GM23338 (cell line): ENCODE data around the gene FEZF2. TPM values are rescaled to one million over a fixed set of nuclear protein-coding genes. Genes with fewer than 3 reads are reported as not detected.
A peak's percentile ranks its signal among the peaks of the same experiment; 100 is the strongest.

Experiments used
- ATAC-seq: fragments of 200-7000 bp; cut with Tn5 transposase; 3 replicates; pipeline ENCODE4 v1.9.1; 2020
- DNase-seq: peaks from one replicate; pipeline ENCODE4 v3.0.0-alpha.2; 2015; ENCODE audit warnings: low spot score
- H2AFZ ChIP-seq: fragments of 200-600 bp; sonication (generic); 2 replicates; pipeline ENCODE4 v1.8.0; 2016; ENCODE audit warnings: antibody characterized with exemption, mild to moderate bottlenecking, moderate library complexity
- H3F3A ChIP-seq: fragments of 200-600 bp; sonication (generic); replicated peaks from 2 replicates; pipeline ENCODE4 v1.8.0; 2017; ENCODE audit warnings: antibody characterized with exemption, mixed run types, low read depth
- H3K27ac ChIP-seq: fragments of 200-600 bp; sonication (generic); 2 replicates; pipeline ENCODE4 v1.6.1; 2016; ENCODE audit warnings: low read depth
- H3K27me3 ChIP-seq: fragments of 200-600 bp; sonication (generic); 2 replicates; pipeline ENCODE4 v1.8.0; 2016; ENCODE audit warnings: mild to moderate bottlenecking, mixed run types, moderate library complexity; ENCODE audit not compliant: insufficient read depth
- H3K36me3 ChIP-seq: fragments of 200-600 bp; sonication (generic); 2 replicates; pipeline ENCODE4 v1.8.0; 2016; ENCODE audit warnings: mild to moderate bottlenecking; ENCODE audit not compliant: insufficient read depth
- H3K4me1 ChIP-seq: fragments of 200-600 bp; sonication (generic); 2 replicates; pipeline ENCODE4 v1.8.0; 2016; ENCODE audit warnings: mild to moderate bottlenecking, moderate library complexity; ENCODE audit not compliant: insufficient read depth
- H3K4me2 ChIP-seq: fragments of 200-600 bp; sonication (generic); 2 replicates; pipeline ENCODE4 v1.7.1; 2017; ENCODE audit warnings: mixed run types
- H3K4me3 ChIP-seq: fragments of 200-600 bp; sonication (generic); 2 replicates; pipeline ENCODE4 v1.6.1; 2016; ENCODE audit warnings: mixed run types
- H3K79me2 ChIP-seq: fragments of 200-600 bp; sonication (generic); replicated peaks from 2 replicates; pipeline ENCODE4 v1.8.0; 2017; ENCODE audit warnings: mild to moderate bottlenecking; ENCODE audit not compliant: insufficient read depth
- H3K9me2 ChIP-seq: fragments of 200-600 bp; sonication (generic); 2 replicates; pipeline ENCODE4 v1.8.0; 2017; ENCODE audit not compliant: insufficient read depth
- H4K20me1 ChIP-seq: fragments of 200-600 bp; sonication (generic); replicated peaks from 2 replicates; pipeline ENCODE4 v1.8.0; 2017; ENCODE audit warnings: mild to moderate bottlenecking; ENCODE audit not compliant: insufficient read depth
- H3K27ac Mint-ChIP-seq: 2 replicates; pipeline ENCODE4 v1.8.0; 2020; ENCODE audit warnings: inconsistent platforms, mild to moderate bottlenecking, moderate library complexity, mixed read lengths
- H3K27me3 Mint-ChIP-seq: 3 replicates; pipeline ENCODE4 v1.8.0; 2022; ENCODE audit warnings: low read depth, mild to moderate bottlenecking, moderate library complexity, mixed read lengths, inconsistent platforms; ENCODE audit not compliant: insufficient read depth, poor library complexity
- H3K36me3 Mint-ChIP-seq: 3 replicates; pipeline ENCODE4 v1.8.0; 2021; ENCODE audit warnings: low read depth, mild to moderate bottlenecking, inconsistent platforms, moderate library complexity, mixed read lengths
- H3K4me1 Mint-ChIP-seq: 3 replicates; pipeline ENCODE4 v1.8.0; 2020; ENCODE audit warnings: mild to moderate bottlenecking, inconsistent platforms, mixed read lengths
- H3K4me3 Mint-ChIP-seq: 3 replicates; pipeline ENCODE4 v1.8.0; 2021; ENCODE audit warnings: moderate library complexity, mild to moderate bottlenecking, inconsistent platforms, mixed read lengths
- H3K9me3 Mint-ChIP-seq: 3 replicates; pipeline ENCODE4 v1.8.0; 2020; ENCODE audit warnings: moderate library complexity, mild to moderate bottlenecking, inconsistent platforms, mixed read lengths
- CREB1 ChIP-seq: fragments of 250-450 bp; sonication (Bioruptor Pico); IDR thresholded peaks from 2 replicates; pipeline ENCODE4 v1.5.0; 2020; ENCODE audit warnings: low read depth, mild to moderate bottlenecking, moderate library complexity
- EZH2 ChIP-seq: fragments of 200-600 bp; sonication (generic); IDR thresholded peaks from one replicate; pipeline ENCODE4 v1.8.0; 2017; ENCODE audit warnings: antibody characterized with exemption, mild to moderate bottlenecking, low read depth; ENCODE audit not compliant: unreplicated experiment
- EZH2phosphoT487 ChIP-seq: fragments of 200-600 bp; sonication (generic); IDR thresholded peaks from one replicate; pipeline ENCODE4 v1.8.1; 2018; ENCODE audit warnings: antibody characterized with exemption; ENCODE audit not compliant: unreplicated experiment
- NANOG ChIP-seq: IDR thresholded peaks from 2 replicates; pipeline ENCODE4 v1.6.1; 2016; ENCODE audit warnings: antibody characterized with exemption, borderline replicate concordance
- STAT1 ChIP-seq: IDR thresholded peaks from one replicate; pipeline ENCODE4 v1.6.1; 2016; ENCODE audit warnings: antibody characterized with exemption; ENCODE audit not compliant: unreplicated experiment
- ZNF114 ChIP-seq: fragments of 250-450 bp; sonication (Bioruptor Pico); IDR thresholded peaks from 2 replicates; pipeline ENCODE4 v1.5.0; 2020; ENCODE audit warnings: mild to moderate bottlenecking, moderate library complexity
- ZNF331 ChIP-seq: fragments of 250-450 bp; sonication (Bioruptor Pico); IDR thresholded peaks from 2 replicates; pipeline ENCODE4 v1.5.0; 2020; ENCODE audit warnings: low read depth, mild to moderate bottlenecking, moderate library complexity
- polyA plus RNA-seq: library from polyadenylated mRNA; unstranded; fragments of >200 nt; fragmentation: Nextera tagmentation; extraction: Ambion mirVana; gene quantifications from 2 replicates; pipeline ENCODE4 v1.2.1, GENCODE V29; 2016
- total RNA-seq: library from RNA; depleted of rRNA; stranded (reverse); fragments of >200 nt; shearing (Covaris generic); gene quantifications from 2 replicates; pipeline ENCODE4 v1.2.3, GENCODE V29; 2014
- TF ChIP-seq, protein P1 (sequence below), 2 experiments: fragments of 200-600 bp in 1 of 2; sonication (generic) in 1 of 2; conservative IDR thresholded peaks; 2 replicates each; pipeline versions ENCODE4 v1.5.1 to v1.6.1; 2016 to 2017; ENCODE audit warnings: antibody characterized with exemption in 2 of 2, low read depth in 2 of 2, mild to moderate bottlenecking in 2 of 2, moderate library complexity in 1 of 2

Gene FEZF2
- total and polyA plus RNA-seq, 2 experiments from 2014 or later = not detected

DNA sequence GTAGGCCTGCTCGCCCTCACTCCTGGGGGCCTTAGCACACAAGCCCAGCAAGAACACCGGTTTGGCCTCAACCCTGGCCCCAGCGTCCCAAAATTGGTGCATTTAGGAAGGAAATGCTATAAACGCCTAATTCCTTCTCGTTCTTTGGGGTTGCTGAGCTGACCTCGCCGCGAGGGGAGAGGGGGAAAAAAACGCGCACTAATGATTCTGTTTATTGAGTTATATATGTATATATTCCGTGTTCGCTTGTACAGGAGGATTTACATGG, 3.9 kb downstream of the FEZF2 start:
- peak overlapping the region; percentile 74 for H3K4me3 Mint-ChIP-seq
- Histone ChIP-seq H3K27ac (no peak overlapping the region), H3K36me3 (no peaks in the 10 kb centered on the region), H3K4me1 (peaks cover 81% of the 10 kb centered on the region), H3K4me2 (peak overlapping the region; percentile 80), H3K79me2 (no peaks in the 10 kb centered on the region), H2AFZ (peak overlapping the region; percentile 94), H4K20me1 (0 out of 2 replicates have a peak, but pooled peaks cover 4% of the 10 kb centered on the region), H3F3A (peaks cover 33% of the 10 kb centered on the region), H3K27me3 (peaks cover 100% of the 10 kb centered on the region), H3K9me2 (no peaks in the 10 kb centered on the region), H3K4me3 (peak overlapping the region; percentile 63)
- no peak for DNase-seq
- H3K27me3 Mint-ChIP-seq = peaks cover 99% of the 10 kb centered on the region
- no peaks in the 10 kb centered on the region for H3K36me3 Mint-ChIP-seq
- H3K27ac Mint-ChIP-seq = no peak overlapping the region
- no peaks in the 10 kb centered on the region; the same call in 2 of the 3 replicates for H3K9me3 Mint-ChIP-seq
- no peak for TF ChIP-seq STAT1
- TF ChIP-seq EZH2 = peak; percentile 62
- peak; percentile 56 for TF ChIP-seq EZH2phosphoT487
- no peak for ATAC-seq
- H3K4me1 Mint-ChIP-seq = peaks cover 75% of the 10 kb centered on the region

DNA sequence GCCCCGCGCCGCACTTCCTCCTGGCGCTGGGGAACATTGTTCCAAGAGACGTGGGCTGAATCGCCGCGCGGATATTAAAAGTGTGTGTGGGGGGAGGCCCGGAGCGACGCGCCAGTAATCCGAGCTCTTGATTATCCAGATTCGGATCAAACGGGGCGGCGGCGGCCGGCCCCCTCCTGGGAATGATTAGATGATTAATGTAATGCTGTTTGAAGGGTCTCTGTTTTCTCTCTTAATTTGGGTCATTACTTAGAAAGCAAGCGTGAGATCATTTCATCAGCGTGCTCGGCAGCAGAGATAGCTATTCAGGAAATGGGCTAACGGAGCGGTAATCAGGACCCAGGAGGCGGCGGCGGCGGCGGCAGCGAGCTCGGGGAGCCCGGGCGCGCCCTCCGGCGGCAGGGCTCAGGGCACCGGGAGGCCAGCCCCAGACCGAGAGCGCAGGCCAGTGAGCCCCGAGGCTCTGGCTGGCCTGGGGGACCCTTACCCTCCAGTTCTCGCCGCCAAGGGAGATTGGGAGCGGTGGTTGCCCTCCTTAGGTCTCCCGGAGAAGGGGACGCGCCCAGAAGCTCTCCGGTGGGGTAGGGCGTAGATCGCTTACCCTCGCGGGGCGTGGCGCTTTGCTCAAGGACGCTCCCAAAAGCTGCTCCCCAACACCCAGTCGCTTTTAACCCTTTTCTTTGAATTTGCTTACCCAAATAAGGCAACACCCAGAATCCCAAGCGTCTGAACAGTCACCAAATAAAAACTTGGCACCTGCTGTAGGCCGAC, 4.5 kb downstream of the FEZF2 start:
- no peak overlapping the region for H3K27ac ChIP-seq
- peaks cover 28% of the 10 kb centered on the region for H3F3A ChIP-seq
- no peaks in the 10 kb centered on the region for H4K20me1 ChIP-seq
- TF ChIP-seq, protein P1, sequence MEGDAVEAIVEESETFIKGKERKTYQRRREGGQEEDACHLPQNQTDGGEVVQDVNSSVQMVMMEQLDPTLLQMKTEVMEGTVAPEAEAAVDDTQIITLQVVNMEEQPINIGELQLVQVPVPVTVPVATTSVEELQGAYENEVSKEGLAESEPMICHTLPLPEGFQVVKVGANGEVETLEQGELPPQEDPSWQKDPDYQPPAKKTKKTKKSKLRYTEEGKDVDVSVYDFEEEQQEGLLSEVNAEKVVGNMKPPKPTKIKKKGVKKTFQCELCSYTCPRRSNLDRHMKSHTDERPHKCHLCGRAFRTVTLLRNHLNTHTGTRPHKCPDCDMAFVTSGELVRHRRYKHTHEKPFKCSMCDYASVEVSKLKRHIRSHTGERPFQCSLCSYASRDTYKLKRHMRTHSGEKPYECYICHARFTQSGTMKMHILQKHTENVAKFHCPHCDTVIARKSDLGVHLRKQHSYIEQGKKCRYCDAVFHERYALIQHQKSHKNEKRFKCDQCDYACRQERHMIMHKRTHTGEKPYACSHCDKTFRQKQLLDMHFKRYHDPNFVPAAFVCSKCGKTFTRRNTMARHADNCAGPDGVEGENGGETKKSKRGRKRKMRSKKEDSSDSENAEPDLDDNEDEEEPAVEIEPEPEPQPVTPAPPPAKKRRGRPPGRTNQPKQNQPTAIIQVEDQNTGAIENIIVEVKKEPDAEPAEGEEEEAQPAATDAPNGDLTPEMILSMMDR (conservative IDR thresholded peaks at IDR 0.05; ENCODE audit: low read depth in 2 of 2) = peak; percentile 67 to 71
- TF ChIP-seq CREB1 (CRISPR knock-in tag) (no peak), ZNF331 (CRISPR knock-in tag) (no peak), EZH2 (peak; percentile 69), STAT1 (no peak), EZH2phosphoT487 (no peak)
- no peaks in the 10 kb centered on the region for H3K79me2 ChIP-seq
- peak overlapping the region; percentile 80 for H3K4me2 ChIP-seq
- peak overlapping the region; percentile 94 for H2AFZ ChIP-seq
- H3K4me3 ChIP-seq = peak overlapping the region; percentile 63
- peak; percentile 43 for ATAC-seq
- H3K27me3 Mint-ChIP-seq = peaks cover 99% of the 10 kb centered on the region
- H3K9me3 Mint-ChIP-seq = no peaks in the 10 kb centered on the region; the same call in 2 of the 3 replicates
- H3K4me1 ChIP-seq = peaks cover 76% of the 10 kb centered on the region
- no peaks in the 10 kb centered on the region for H3K9me2 ChIP-seq
- H3K27ac Mint-ChIP-seq = no peak overlapping the region
- peaks cover 100% of the 10 kb centered on the region for H3K27me3 ChIP-seq
- no peaks in the 10 kb centered on the region for H3K36me3 ChIP-seq
- peaks cover 70% of the 10 kb centered on the region for H3K4me1 Mint-ChIP-seq
- no peaks in the 10 kb centered on the region for H3K36me3 Mint-ChIP-seq
- peak; percentile 82 for DNase-seq
- H3K4me3 Mint-ChIP-seq = peak overlapping the region; percentile 74

DNA sequence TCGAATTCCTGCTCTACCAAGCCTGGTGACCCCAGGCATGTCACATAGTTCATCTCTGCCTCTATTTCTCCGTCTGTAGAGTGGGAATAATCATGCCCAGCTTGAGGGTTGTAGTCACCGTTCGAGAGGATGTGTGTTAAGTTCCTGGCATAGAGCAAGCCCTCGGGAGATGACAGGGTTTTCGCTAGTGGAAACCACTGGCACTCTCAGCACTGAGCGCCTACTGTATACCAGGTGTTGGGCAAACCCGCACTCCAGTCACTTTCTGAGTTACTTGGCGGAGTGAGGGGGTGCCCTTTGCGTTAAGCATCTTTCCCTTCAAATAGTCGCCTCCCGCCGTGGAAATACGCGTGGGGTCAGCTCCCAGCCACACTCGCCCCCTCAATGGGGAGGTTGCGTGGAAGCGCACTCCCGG, 5.1 kb downstream of the FEZF2 start:
- Histone ChIP-seq H3F3A (peaks cover 25% of the 10 kb centered on the region), H3K9me2 (no peaks in the 10 kb centered on the region), H3K4me2 (peak overlapping the region; percentile 80), H4K20me1 (no peaks in the 10 kb centered on the region), H3K79me2 (no peaks in the 10 kb centered on the region), H3K27ac (no peak overlapping the region), H3K27me3 (peaks cover 100% of the 10 kb centered on the region), H3K4me3 (peak overlapping the region; percentile 63), H3K4me1 (peaks cover 72% of the 10 kb centered on the region), H3K36me3 (no peaks in the 10 kb centered on the region), H2AFZ (no peak overlapping the region)
- DNase-seq (no peak), ATAC-seq (no peak)
- Mint-ChIP-seq H3K36me3 (no peaks in the 10 kb centered on the region), H3K27ac (no peak overlapping the region), H3K27me3 (peaks cover 97% of the 10 kb centered on the region), H3K4me3 (peak overlapping the region; percentile 74), H3K9me3 (no peaks in the 10 kb centered on the region; the same call in 2 of the 3 replicates), H3K4me1 (peaks cover 67% of the 10 kb centered on the region)
- TF ChIP-seq CREB1 (CRISPR knock-in tag) = no peak
- no peak for TF ChIP-seq NANOG
- no peak for TF ChIP-seq ZNF114
